IPS-18c (cell line): ENCODE results near the gene MN1.

Source experiments
- H3K4me3 ChIP-seq: 2 replicates; pipeline ENCODE4 v1.7.0; 2013; ENCODE audit warnings: low read depth, mild to moderate bottlenecking, low read length, moderate library complexity; ENCODE audit not compliant: insufficient read depth
- H3K9me3 ChIP-seq: one replicate; pipeline ENCODE4 v1.6.1; 2013; ENCODE audit warnings: mild to moderate bottlenecking, low read length, moderate library complexity; ENCODE audit not compliant: control insufficient read depth, insufficient read depth

The MN1 gene

DNA sequence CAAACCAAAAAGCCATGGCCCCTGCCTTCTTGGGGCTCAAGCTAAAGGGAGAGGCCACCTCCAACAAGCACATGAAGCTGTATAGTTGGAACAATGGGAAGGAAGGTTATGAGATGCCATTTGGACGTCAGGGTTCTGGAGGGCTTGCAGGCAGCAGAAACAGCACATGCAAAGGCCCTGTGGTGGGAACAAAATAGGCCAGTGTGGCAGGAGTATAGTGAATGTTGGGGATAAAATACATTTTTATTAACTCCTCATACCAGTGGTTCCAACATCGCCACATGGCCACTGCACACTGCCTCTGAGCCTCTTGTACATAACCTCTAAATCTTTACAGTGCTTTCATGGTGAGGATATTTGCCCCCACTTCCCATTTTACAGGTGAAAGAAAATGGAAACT, 32.2 kb upstream of the MN1 start:
- Histone ChIP-seq H3K4me3 (no peak overlapping the region), H3K9me3 (peaks cover 2% of the 10 kb centered on the region)

GRCh38 chr22:27832606-27833005, 31.1 kb upstream of the MN1 start:
- H3K4me3 ChIP-seq: no peak overlapping the region

GRCh38 chr22:27829620-27830019, 28.1 kb upstream of the MN1 start:
- Histone ChIP-seq H3K9me3 (peaks cover 2% of the 10 kb centered on the region), H3K4me3 (no peak overlapping the region)

More at GRCh38 chr22:27832606-27833005, 31.1 kb upstream of the MN1 start:
- H3K9me3 ChIP-seq: peaks cover 2% of the 10 kb centered on the region

GRCh38 chr22:27827604-27828587, 26.3 kb upstream of the MN1 start:
- no peaks in the 10 kb centered on the region for H3K9me3 ChIP-seq

DNA sequence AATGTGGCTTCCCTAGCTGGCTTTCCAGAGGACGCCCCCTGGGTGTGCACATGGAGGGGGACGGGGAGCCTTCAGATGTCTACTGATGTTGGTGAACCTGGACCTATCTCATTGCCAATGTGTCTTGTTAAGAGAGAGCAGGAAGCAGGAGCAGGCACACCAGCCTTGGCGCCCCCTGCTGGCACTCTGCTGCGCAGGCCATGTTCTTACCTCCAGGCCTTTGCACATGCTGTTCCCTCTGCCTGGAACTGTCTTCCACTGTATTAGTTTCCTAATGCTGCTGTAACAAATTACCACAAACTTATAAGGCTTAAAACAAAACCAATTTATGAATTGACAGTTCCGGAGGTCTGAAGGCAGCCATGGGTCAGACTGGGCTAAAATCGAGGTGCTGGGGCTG, 23.6 kb upstream of the MN1 start:
- Histone ChIP-seq H3K9me3 (no peaks in the 10 kb centered on the region), H3K4me3 (no peak overlapping the region)

More at GRCh38 chr22:27827604-27828587, 26.3 kb upstream of the MN1 start:
- no peak overlapping the region for H3K4me3 ChIP-seq

DNA sequence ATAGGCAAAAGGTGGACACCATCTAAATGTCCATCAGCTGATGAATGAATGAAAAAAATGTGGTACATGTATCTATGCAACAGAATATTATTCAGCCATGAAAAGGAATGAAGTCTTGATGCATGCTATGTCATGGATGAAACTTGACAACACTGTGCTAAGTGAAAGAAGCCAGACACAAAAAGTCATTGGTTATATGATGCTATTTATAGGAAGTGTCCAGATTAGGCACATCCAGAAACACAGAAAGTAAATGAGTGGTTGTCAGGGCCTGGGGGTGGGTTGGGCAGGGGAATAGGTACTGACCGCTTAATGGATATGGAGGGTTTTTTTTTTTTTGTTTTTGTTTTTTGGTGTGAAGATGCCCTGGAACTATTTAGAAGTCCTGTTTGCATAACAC, 21.7 kb upstream of the MN1 start:
- no peaks in the 10 kb centered on the region for H3K9me3 ChIP-seq
- H3K4me3 ChIP-seq: no peak overlapping the region

GRCh38 chr22:27820896-27821866, 19.6 kb upstream of the MN1 start:
- Histone ChIP-seq H3K9me3 (no peaks in the 10 kb centered on the region), H3K4me3 (no peak overlapping the region)

DNA sequence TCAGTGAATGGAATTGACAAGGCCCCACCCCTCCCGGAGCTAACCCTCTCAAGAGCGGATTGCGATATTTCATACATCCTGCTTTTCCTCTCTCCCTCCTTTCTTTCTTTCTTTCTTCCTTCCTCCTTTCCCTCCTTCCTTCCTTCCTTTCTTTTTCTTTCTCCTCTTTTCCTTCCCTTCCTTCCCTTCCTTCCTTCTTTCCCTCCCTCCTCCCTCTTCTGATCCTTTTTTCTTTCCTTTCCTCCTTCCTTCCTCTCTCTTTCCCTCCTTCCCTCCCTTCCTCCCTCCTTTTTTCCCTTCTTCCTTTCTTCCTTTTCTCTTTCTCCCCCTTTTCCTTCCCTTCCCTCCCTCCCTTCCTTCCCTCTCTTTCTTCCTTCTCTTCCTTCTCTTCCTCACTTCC, 15.0 kb upstream of the MN1 start:
- Histone ChIP-seq H3K9me3 (no peaks in the 10 kb centered on the region), H3K4me3 (no peak overlapping the region)

DNA sequence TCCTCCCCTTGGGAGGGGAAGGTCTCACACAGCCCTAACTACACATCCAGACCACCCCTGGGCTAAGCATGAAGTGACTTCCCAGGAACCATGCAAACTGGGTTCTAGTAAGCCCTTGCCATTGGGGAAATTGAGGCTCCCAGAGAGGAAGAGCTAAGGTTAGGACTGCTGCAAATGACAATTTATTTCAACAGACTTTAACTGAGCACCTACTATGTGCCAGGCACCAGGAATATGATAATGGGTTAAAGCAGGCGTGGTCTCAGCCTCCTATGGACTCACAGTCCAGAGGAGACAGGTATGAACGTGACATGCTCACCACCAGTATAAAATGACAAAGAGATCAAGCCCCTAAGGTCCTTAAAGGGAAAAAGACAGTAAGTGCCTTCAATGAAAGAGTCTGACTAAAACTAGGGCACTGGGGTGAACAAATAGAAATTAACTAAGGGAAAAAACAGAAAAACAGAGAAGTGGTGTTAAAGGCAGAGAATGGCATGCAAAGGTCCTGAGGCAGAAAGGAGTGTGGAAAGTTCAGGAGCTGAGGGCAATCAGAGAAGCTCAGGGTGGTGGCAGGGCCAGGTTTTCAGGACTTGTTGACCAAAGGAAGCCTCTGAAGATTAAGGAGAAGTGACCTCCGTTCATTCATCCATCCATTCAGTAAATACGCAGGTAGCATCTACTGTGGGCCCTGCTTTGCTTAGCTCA, 14.4 kb upstream of the MN1 start:
- H3K9me3 ChIP-seq: no peaks in the 10 kb centered on the region
- H3K4me3 ChIP-seq: no peak overlapping the region

DNA sequence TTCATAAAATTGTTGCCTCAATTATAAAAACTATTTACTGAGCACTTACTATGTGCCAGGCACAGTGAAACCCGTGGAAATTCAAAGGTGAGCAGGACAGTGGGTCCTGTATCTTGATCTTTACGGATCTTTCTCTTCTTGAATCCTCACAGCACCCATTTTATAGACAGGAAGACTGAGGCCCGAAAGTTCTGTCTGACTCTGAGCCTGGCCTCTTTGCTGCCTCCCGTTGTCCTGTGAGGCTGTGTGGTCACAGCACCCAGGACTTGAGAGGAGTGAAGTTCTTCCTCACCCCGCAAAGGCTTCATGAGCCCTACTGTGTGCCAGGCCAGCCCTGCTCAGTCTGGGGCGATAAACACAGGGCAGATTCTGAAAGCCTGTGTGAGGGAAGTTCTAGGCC, 13.4 kb upstream of the MN1 start:
- Histone ChIP-seq H3K4me3 (no peak overlapping the region), H3K9me3 (no peaks in the 10 kb centered on the region)

GRCh38 chr22:27811778-27812177, 10.2 kb upstream of the MN1 start:
- H3K4me3 ChIP-seq: no peak overlapping the region

DNA sequence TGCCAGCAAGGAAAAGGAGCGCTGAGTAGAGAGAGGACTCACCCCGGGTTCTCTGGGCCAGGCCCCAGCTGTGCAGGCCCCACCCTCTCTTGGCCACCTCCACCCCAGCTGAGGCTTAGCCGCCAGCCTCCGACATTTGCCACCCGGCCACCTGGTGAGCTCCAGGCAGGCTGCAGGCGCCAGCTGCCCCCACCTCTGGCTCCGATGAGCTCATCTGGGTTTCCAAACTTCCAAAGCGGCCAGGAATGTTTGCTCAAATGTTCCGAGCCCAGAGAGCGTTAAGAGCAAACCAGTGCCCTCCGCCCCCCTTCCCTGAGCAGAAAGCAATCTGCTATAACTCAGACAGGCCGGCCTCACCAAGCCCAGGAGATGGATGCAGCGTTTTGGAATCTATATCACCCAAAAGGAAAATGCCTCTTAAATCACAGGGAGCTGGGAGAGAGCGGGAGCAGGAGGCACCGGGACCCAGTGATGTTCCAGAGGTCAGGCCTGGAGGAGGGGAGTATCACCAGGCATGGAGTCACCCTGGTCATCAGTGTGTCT, 9.1 kb upstream of the MN1 start:
- H3K9me3 ChIP-seq: no peaks in the 10 kb centered on the region
- no peak overlapping the region; the same call in 1 of the 2 replicates for H3K4me3 ChIP-seq

More at GRCh38 chr22:27811778-27812177, 10.2 kb upstream of the MN1 start:
- no peaks in the 10 kb centered on the region for H3K9me3 ChIP-seq

GRCh38 chr22:27809700-27810608, 8.4 kb upstream of the MN1 start:
- no peak overlapping the region; the same call in 1 of the 2 replicates for H3K4me3 ChIP-seq

GRCh38 chr22:27809226-27809603, 7.7 kb upstream of the MN1 start:
- Histone ChIP-seq H3K9me3 (no peaks in the 10 kb centered on the region), H3K4me3 (no peak overlapping the region)

More at GRCh38 chr22:27809700-27810608, 8.4 kb upstream of the MN1 start:
- no peaks in the 10 kb centered on the region for H3K9me3 ChIP-seq

DNA sequence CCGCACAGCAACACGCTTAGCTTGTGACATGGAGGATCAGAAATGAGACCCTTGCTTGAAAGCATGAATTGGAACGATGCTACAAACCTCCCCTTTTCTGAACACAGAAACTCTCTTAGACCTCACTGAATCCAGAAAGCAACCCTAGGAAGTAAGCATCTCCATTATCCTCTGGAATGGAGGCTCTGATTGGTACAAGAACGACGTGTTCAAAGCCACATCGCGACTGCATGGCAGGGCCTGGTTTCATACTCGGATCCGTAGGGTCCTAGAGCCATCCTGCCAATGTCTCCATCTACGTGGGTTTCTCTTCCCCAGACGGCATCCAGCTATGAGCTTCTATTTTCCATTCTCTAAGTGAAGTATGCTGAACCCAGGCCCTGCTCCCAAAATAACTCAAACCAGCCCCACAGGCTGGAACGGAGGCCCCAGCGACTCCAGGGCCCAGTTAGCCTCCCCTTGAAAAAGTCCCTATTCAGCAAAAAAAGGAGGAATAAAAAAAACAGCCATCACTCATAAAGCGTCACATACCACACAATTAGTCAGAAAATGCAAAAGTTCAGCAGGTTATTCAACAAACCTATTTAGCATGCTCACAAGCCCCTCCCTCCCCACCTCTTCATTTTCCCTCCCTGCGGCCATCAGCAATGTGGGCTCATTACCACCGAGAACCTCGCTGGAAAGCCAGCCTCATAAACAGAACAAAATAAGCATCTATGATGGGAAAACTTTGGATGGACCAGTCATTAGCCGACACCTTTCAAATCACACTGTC, 7.1 kb upstream of the MN1 start:
- Histone ChIP-seq H3K9me3 (no peaks in the 10 kb centered on the region), H3K4me3 (no peak overlapping the region)
